ENCODE data around the gene PRKD2. TPM values are rescaled to one million over a fixed set of nuclear protein-coding genes. Genes with fewer than 3 reads are reported as not detected.
A peak's percentile ranks its signal among the peaks of the same experiment; 100 is the strongest.
"Not testable (repeated sequence)": the region's sequence is repeated elsewhere in the genome, so short reads cannot be mapped to it uniquely, and the experiment has no call there.

Gene PRKD2
- total RNA-seq, 1 experiment from 2014 or later = 12.9 TPM

- DNase-seq (ENCODE audit: low read depth) = peak; percentile 81
Observed at GRCh38 chr19:46634045-46634655, 82.8 kb downstream of the PRKD2 start.

GRCh38 chr19:46633130-46633529 lies 83.8 kb downstream of the PRKD2 start:
- no peak for DNase-seq (ENCODE audit: low read depth)

- DNase-seq (ENCODE audit: low read depth) = peak; percentile 49
Observed at GRCh38 chr19:46631481-46631880, 85.4 kb downstream of the PRKD2 start.

GRCh38 chr19:46630586-46631205 lies 86.2 kb downstream of the PRKD2 start:
- DNase-seq (ENCODE audit: low read depth) = no peak

GRCh38 chr19:46629546-46630025 lies 87.3 kb downstream of the PRKD2 start:
- peak; percentile 16 for DNase-seq (ENCODE audit: low read depth)

- DNase-seq (ENCODE audit: low read depth) = not testable (repeated sequence)
Observed at GRCh38 chr19:46628970-46629369, 87.9 kb downstream of the PRKD2 start.

- DNase-seq (ENCODE audit: low read depth) = no peak
Observed at GRCh38 chr19:46626446-46626845, 90.5 kb downstream of the PRKD2 start.

- DNase-seq (ENCODE audit: low read depth) = no peak
Observed at GRCh38 chr19:46625731-46626130, 91.2 kb downstream of the PRKD2 start.

- DNase-seq (ENCODE audit: low read depth) = peak; percentile 56
Observed at GRCh38 chr19:46624958-46625661, 91.8 kb downstream of the PRKD2 start, which contains the start of gene PTGIR. Gene PTGIR (minus strand): TSS chr19:46625089. CDS start chr19:46624225, 864 bp downstream.

Other genes with a start within 250 kb of the PRKD2 start
- gene PNMA8A, start 245.6 kb downstream of the PRKD2 start, total RNA-seq (2014; rRNA removed; shearing (Covaris generic)) = 0.20 TPM in 1 of 2 replicates, not detected in the other
- not detected in 2 replicates for gene PNMA8B, start 221.2 kb downstream of the PRKD2 start, total RNA-seq (2014; rRNA removed; shearing (Covaris generic))
- gene CALM3, start 115.8 kb downstream of the PRKD2 start, total RNA-seq (2014; rRNA removed; shearing (Covaris generic)) = 173 and 174 TPM in 2 replicates
- gene PTGIR, start 92.0 kb downstream of the PRKD2 start, total RNA-seq (2014; rRNA removed; shearing (Covaris generic)) = 0.60 and 0.78 TPM in 2 replicates
- gene GNG8, start 80.9 kb downstream of the PRKD2 start, total RNA-seq (2014; rRNA removed; shearing (Covaris generic)) = not detected in 2 replicates
- gene DACT3, start 55.9 kb downstream of the PRKD2 start, total RNA-seq (2014; rRNA removed; shearing (Covaris generic)) = 2.2 and 3.3 TPM in 2 replicates
- gene FKRP, start 28.9 kb upstream of the PRKD2 start, total RNA-seq (2014; rRNA removed; shearing (Covaris generic)) = 5.4 and 9.2 TPM in 2 replicates
- gene STRN4, start 29.3 kb upstream of the PRKD2 start, total RNA-seq (2014; rRNA removed; shearing (Covaris generic)) = 33.6 and 42.8 TPM in 2 replicates
- gene SLC1A5, start 71.5 kb upstream of the PRKD2 start, total RNA-seq (2014; rRNA removed; shearing (Covaris generic)) = 117 and 127 TPM in 2 replicates
- 447 and 606 TPM in 2 replicates for gene AP2S1, start 133.7 kb upstream of the PRKD2 start, total RNA-seq (2014; rRNA removed; shearing (Covaris generic))
- 24.0 and 25.2 TPM in 2 replicates for gene ARHGAP35, start 143.9 kb upstream of the PRKD2 start, total RNA-seq (2014; rRNA removed; shearing (Covaris generic))